22Rv1 (cell line): ENCODE measurements around the gene TSPOAP1.

Experiments used
- H3K27ac ChIP-seq: fragments of 450-650 bp; 2 replicates; pipeline ENCODE4 v1.5.1; 2017
- CTCF ChIP-seq: fragments of 450-650 bp; IDR thresholded peaks from 2 replicates; pipeline ENCODE4 v1.5.1; 2017; ENCODE audit warnings: mild to moderate bottlenecking
- ZFX ChIP-seq: fragments of 450-650 bp; IDR thresholded peaks from 2 replicates; pipeline ENCODE4 v1.6.1; 2017; ENCODE audit warnings: antibody characterized with exemption, borderline replicate concordance

TSPOAP1 gene

DNA sequence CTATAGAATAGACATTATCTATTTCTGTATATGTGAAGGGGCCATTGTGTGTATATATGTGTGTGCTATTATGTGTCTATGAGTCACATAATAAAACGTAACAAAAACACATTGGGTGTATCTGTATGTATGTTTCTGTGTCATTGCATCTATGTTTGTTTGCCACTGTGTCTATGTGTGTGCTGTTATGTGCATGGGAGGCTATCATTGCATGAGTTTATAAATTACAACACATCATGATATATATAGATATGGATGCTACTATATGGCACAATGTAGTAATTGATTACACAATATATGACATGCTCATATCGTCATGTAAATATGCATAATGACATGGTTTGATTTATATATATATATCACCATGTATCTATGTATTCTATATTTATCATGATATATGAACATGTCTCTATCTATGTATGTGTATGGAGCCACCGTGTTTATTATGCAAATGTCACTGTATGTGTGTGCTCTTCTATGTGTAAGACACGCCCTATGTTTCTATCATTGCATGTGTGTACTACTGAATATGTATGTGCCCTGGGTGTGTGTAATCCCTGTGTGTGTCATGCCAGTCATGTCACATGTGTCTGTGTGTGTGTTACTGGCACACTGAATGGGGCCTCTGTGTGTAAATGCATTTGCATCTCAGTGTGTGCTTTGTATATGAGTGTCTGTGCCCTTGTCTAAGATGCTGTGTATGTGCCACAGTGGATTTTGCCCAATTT, 1.4 kb upstream of the TSPOAP1 start:
- H3K27ac ChIP-seq: no peak overlapping the region
- TF ChIP-seq CTCF (no peak), ZFX (no peak)

DNA sequence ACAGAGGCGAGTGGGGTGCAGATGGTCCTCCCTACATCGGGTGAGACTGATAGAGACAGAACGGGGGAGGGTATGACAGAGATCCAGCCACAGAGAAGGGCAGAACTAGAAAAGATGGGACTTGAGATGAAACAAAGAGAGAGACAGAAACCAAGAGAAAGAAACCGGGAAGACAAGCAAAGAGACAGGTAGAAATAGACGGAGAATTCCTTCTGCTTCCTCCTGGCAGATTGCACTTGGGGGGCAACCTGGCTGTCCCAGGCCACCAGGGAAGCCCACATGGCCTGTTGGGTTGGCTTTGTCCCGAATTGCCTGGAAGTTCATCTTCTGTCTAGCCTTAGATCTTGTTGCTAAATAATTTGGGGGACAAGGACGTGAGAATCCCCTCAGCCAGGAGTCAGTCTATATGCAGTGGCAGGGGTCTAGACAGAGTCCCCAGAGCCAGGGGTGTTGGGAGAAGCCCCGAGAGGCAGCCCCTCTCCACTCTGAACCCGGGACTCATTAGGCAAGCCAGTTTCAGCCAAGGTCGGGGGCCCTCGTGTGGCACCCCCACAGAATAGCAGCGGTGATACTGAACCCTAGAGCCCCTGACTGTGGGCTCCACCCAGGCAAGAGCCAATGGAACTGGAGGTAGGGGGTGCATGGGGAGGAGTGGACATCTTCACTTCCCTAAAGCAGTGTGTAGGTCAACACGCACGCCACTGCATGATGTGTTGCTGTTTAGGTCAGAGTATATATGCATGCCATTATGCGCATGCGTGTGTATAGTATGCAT, 627 bp upstream of the TSPOAP1 start:
- H3K27ac ChIP-seq: no peak overlapping the region
- no peak for TF ChIP-seq ZFX
- no peak for TF ChIP-seq CTCF

- H3K27ac ChIP-seq: no peak overlapping the region
- TF ChIP-seq ZFX: no peak
Measured at GRCh38 chr17:58327363-58328194, 1.0 kb downstream of the TSPOAP1 start.

GRCh38 chr17:58326609-58327362, 1.8 kb downstream of the TSPOAP1 start:
- no peak for TF ChIP-seq CTCF
- no peak for TF ChIP-seq ZFX
- no peak overlapping the region for H3K27ac ChIP-seq

- no peak for TF ChIP-seq ZFX
- no peak for TF ChIP-seq CTCF
- no peak overlapping the region; the same call in 1 of the 2 replicates for H3K27ac ChIP-seq
Measured at GRCh38 chr17:58325976-58326468, 2.6 kb downstream of the TSPOAP1 start.

DNA sequence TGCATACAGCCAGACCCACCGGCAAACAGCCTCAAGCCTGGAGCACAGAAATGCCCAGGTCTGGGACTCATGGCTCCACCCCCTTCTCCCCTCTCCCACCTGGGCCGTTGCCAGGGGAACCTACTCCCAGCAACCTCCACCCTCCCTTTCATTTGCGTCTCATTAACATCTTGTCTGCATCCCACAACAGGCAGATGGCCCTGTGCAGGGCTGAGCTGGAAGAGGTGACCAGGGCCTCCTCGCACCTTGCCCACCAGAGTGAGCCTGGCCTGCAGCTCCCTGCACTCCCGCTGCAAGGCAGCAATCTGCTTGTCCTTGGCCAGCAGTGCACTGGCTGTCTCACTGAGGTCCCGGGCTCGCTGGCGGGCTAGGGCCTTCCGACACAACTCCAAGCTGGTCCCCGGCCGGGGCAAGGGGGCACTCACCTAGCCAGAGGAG, 3.3 kb downstream of the TSPOAP1 start:
- no peak for TF ChIP-seq ZFX
- TF ChIP-seq CTCF: no peak
- peak overlapping the region; percentile 73 for H3K27ac ChIP-seq
